NCI-H82 treated with DMSO at 0.1 percent for 48 hours (cell line): ENCODE data around the gene RGR.

Experiments used
- DNase-seq: peaks from one replicate; lab custom pipeline; 2025; ENCODE audit not compliant: unreplicated experiment; lab: John Stamatoyannopoulos, UW

RGR gene

DNA sequence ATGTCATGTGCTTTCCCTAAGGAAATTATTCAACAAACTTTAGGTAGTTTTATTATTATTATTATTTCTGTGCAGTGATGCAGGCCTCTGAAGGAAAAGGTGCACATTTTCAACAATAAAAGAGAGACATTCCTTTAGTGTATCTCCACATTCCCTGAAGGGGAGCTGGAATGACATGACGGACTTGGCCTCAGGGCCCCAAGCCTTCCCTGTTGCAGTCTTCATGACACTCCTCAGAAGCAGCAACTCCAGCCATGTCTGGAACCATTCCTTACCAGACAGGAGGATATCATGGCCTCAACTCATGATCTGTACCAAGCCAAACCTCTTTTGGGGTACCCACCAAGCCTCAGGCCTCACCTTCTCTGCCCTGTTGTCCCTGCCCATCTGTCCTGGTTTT is 48.3 kb downstream of the RGR start:
- no peak for DNase-seq

DNA sequence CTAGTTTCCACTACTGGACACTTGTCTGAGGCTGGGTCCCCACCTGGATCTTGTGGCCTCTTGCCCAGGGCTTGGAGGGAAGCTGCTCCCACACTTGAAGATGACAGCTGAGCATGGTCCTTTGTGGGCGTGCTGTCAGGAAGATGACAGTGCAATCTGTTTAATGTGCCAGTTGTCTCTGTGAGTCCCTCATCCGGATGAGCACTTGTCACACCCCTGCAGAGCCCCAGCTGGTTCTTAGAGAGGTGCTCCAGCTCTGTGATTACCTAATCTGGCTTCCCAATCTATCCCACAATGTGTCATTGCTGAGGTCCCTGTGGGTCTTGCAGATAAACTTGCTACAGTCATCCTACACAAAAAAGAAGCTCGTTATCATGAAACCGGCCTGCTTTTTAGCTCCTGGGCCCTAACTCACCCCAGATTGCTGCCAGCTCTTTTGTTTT is 48.7 kb downstream of the RGR start:
- no peak for DNase-seq

DNA sequence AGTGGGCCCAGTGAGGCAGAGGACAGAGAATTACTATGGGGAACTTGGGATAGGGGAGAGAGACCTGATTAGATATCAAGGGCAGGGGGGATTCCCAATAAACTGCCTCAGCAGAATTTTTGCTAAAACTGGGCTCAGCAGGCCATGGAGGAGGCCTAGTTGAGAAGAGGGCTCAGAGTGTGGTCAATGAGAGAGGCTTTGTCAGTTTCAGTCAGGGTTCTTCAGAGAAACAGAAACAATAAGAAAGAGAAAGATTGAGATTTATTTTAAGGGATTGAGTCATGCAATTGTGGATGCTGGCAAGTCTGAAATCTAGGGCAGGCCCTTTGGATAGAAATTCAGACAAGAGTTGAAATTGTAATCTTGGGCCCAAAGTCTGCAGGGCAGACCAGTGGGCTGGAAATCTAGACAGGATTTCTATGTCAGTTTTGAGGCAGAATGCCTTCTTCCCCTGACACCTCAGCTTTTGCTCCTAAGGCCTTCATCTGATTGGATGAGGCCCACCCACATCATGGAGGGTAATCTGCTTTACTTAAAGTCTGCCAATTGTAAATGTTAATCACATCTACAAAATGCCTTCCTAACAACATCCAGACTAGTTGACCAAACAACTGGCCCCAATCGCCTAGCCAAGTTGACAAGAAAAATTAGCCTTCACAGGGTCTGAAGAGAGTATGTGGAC is 50.1 kb downstream of the RGR start:
- DNase-seq = no peak

DNA sequence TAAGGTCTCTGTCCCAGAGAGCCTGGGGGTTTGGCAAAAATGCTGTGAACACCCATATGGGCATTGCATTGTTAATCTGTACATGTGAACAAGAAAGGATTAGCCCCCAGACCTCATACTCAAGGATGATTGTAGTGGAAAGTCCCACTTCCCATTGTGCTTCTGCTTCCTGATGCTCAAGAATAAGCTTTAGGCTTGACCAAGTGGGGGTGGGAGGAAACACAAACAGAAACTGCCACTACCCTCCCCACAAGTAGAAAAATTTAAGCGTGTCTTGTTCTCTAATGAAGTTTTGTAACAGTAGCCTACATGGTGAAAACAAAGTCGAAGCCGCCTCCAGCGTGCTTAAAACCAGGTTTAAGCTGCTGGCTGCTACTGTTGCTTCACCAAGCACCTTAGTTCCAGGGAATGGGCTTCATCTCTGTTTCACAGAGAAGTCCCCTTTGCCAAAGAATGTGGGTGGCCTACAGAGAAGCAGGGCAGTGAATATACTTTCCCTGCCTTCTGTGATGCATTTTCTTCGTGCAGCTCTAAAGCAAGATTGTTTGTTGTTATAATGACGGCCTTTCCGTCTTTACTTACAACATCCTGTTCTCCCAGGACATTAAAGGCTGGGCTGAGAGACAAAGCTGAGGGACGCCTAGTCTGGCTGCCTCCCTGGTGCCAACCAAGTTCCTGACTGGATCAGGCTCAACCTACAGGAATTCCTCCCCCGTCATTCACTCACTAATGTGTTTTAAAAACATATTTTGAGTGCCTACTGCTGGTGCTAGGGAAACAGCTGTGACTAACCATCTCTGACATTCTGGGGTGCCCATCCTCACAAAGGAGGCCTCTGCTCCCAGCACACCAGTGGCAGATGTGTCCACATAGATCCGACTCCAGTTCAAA is 51.5 kb downstream of the RGR start:
- no peak for DNase-seq

DNA sequence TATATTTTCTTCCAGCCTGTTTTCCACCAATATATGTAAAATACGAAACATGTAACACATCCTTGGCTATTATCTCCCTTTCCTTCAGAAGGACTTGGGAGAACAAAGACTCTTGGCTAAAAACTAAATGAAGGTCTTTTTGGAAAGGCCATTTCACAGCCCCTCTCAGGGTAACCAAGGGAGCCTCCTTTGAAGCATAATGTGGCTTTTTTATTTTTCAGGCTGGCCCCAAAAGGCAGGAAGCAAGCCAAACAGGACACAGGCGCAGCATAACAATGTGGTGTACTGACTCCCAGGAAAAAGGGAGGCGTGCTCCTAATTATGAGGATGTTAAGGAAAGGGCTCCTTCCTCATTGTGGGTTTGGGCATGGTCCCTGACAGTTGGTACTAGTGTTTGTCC is 53.2 kb downstream of the RGR start:
- DNase-seq = no peak

DNA sequence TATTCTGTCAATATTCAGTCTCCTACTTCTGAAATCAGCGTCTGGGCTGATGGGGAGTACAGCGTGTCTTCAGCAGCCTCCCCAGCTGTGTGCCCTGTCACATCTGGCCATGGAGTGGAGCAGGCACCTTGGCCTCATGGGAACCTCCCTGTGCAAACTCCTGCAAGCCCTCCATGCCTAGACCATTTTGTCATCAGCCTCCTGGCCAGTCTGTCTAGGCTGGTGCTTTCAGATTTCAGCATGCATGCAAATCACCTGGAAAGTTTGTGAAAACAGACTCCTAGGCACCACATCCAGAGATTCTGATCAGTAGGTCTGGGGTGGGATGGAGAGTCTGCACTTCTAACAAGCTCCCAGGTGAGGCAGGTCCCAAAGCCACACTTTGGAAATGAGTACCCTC is 57.4 kb downstream of the RGR start:
- DNase-seq = no peak

DNA sequence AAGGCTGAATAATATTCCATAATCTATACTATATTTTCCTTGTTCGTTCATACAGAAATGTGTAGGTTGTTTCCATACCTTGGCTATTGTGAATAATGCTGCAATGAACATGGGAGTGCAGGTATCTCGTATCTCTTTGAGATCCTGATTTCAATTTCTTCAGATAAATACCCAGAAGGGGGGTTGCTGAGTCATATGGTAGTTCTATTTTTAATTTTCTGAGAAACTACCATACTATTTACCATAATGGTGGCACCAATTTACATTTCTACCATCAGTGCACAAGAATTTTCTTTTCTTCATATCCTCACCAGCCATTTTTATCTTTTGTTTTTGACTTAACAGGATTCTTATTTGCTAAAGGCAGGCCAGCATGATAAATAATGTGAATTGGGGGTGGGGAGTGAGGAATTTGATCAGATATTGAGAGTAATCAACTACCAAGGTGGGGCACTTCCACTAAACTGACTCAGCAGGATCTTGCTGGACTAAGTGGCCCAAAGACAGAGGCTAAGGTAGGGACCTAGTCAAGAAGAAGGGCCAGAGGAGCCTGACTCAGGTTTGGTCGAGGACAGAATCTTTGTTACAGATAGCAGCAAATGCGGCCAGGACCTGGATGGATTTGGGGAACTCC is 62.0 kb downstream of the RGR start:
- no peak for DNase-seq

DNA sequence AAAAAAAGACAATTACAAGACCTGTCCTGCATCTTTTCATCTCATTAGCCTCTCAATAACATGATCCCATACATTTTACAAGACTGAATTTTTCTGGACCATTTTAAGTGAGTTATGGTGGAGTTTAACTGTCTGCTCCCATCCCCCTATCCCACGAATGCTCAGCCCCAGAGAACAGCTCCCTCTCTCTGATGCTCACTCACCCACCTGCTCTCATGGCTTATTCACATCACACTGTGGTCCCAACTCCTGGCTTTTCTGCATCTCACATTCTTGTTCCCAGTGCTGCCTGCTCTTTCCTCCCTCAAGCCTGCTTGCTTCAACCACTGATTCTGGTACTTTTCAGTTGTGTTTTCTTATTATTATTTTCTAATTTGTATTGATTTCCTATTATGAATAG is 63.2 kb downstream of the RGR start:
- DNase-seq = no peak

DNA sequence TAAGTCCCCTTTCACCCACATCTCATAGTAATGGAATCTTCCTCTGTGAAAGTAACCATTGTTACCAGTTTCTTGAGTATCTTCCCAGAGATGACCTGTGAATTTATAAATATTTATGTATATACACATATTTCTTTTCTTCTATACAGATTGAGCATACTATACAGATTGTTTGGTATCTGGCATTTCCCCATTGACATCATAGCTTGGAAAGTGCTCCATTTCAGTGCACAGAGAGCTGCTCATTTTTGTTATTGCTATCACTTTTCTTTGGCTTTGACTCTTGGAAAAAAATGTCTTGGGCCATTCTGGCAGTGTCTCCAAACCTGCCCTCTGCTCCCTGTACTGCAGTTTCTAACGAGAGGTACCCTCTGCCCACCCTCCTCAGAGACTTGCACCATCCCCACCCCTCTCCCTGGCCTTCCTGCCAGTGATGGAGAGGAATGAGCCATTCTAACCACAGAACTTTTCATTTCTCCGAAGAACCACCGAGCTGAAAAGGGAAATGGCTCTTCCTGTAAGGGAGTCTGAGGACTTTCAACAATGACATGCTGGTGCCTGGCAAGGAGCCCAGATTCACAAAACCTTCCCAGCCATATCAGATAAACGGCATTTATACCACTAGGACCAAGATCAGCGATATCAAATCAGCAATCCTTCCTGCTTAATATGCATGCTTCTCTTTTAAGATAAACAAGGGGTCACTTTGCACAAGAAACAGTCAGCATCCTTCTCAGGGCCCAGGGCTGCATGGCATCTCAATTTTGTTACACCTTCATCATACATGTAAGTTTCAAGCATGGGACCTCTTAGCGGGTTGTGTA is 63.8 kb downstream of the RGR start:
- DNase-seq = no peak
